Measurements from ENCODE around the gene PHACTR3.

DNA sequence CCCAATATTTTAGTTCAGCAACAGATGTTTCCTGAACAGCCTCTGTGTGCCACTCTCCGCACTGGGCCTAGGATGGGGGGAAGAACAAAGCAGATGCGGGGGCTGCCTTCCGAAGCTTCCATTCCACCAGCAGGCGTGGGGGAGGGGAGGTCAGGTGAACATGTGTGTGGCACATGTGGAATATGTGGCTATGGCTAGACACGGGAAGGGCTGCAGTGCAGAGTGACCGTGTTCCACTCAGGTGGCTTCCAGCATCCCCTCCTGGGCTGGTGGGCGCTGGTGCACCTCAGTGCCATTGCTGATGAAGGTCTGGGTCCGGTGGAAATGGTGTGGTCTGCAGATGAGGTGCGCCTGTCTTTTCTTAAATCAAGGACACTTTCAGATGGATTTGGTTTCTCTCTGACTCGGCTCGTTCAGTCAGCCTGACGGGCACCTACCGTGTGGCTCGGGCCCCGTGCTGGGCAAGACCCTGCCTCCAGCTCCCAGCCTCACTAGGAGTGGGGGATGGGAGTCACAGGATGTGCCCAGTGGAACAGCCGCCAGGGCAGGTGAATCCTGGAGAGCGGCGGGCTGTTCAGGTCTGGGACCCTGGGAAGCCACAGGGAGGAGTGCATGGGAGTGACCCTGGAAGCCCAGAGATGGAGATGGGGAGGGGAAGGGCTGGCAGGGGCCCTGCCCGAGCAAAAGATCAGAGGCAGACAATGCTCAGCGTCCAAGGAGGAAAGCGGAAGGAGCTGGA is 218.1 kb downstream of the PHACTR3 start:
- TF ChIP-seq, protein P1, sequence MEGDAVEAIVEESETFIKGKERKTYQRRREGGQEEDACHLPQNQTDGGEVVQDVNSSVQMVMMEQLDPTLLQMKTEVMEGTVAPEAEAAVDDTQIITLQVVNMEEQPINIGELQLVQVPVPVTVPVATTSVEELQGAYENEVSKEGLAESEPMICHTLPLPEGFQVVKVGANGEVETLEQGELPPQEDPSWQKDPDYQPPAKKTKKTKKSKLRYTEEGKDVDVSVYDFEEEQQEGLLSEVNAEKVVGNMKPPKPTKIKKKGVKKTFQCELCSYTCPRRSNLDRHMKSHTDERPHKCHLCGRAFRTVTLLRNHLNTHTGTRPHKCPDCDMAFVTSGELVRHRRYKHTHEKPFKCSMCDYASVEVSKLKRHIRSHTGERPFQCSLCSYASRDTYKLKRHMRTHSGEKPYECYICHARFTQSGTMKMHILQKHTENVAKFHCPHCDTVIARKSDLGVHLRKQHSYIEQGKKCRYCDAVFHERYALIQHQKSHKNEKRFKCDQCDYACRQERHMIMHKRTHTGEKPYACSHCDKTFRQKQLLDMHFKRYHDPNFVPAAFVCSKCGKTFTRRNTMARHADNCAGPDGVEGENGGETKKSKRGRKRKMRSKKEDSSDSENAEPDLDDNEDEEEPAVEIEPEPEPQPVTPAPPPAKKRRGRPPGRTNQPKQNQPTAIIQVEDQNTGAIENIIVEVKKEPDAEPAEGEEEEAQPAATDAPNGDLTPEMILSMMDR (conservative IDR thresholded peaks at IDR 0.05): no peak
- TF ChIP-seq ZFX (IDR thresholded peaks at IDR 0.05): no peak

Data from C4-2B (cell line).